ENCODE results near the gene COL24A1.

DNA sequence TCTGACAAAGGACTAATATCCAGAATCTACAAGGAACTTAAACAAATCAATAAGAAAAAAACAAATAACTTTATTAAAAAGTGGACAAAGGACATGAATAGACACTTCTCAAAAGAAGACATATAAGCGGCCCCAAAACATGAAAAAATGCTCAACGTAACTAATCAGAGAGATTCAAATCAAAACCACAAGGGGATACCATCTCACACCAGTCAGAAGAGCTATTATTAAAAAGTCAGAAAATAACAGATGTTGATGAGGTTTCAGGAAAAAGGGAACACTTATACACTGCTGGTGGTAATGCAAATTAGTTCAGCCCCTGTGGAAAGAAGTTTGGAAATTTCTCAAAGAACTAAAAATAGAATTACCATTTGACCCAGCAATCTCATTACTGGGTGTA, 102.2 kb downstream of the COL24A1 start:
- TF ChIP-seq POLR2A (IDR thresholded peaks at IDR 0.05; ENCODE audit: low read depth, low read length) (no peak), POLR2AphosphoS5 (IDR thresholded peaks at IDR 0.05; ENCODE audit: low read depth, low read length) (no peak)
